ENCODE measurements around the gene TUBA1C.
"Not testable (repeated sequence)": the region's sequence is repeated elsewhere in the genome, so short reads cannot be mapped to it uniquely, and the experiment has no call there.

Gene TUBA1C

DNA sequence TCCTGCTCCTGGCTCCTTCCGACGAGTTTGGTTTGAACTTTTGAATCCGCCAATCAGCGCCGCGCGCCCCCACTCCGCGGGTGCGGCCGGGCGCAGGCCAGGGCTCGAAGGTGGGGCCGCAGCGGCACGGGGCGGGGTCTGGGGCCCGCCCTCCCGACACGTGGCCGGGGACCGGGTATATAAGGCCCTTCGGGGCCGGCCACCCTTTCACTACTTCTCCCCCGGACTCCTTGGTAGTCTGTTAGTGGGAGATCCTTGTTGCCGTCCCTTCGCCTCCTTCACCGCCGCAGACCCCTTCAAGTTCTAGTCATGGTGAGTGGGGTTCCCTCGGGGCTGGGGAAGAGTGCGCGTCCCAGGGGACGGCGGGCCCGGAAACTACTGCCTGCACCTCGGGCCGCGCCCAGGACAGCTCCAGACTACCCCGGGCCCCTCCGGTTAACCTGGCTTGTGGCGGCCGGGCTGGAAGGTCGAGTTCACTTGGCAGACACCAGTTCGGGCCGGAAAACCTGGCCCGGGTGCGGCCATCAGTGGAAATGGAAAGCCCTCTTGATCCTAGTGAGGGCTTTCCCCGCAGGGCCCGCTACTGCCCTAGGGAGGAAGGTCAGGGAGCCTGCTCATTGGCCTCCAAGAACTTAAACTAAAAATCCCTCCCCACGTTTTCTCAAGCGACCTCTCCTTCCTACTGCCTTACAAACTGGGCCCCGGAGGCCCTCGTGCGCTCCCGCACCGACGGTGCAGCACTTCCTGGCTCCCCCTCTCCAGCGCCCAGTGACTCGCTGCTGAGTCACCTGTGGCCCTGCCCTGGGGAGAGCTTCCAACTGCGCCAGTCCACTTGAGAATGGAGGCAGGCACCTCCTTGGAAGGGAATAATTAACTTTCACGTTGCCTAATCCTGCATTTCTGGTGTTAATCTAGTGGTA lies at the start of gene TUBA1C:
Gene TUBA1C, plus strand, starts transcription at position 210 of the 920 bp plus-strand sequence. Its CDS starts 100 bp downstream, at position 310.
- DNase-seq (ENCODE audit: low read depth in 2 of 2): peak; percentile 83 to 85

- DNase-seq (ENCODE audit: low read depth in 2 of 2): no peak
These were observed 45.4 kb upstream of the TUBA1C start for GRCh38 chr12:49219417-49220026.

DNA sequence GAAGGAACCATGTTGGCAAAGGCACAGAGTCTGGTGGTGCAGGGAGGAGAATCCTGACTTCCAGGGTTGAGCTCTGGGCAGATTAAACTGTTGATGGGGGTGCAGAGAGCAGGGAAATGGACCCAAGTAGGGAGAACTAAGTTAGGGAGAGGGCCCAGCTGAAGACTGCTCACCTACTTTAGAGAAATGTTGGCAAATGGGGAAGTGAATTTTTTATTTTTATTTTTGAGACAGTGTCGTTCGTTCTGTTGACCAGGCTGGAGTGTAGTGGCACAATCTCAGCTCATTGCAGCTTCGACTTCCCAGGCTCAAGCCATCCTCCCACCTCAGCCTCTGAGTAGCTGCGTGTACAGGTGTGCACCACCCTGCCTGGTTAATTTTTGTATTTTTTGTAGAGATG lies 43.9 kb upstream of the TUBA1C start:
- no peak for DNase-seq (ENCODE audit: low read depth in 2 of 2)

- no peak for DNase-seq (ENCODE audit: low read depth in 2 of 2)
These were observed 41.8 kb upstream of the TUBA1C start for GRCh38 chr12:49223122-49223521.

- no peak for DNase-seq (ENCODE audit: low read depth in 2 of 2)
These were observed 41.1 kb upstream of the TUBA1C start for GRCh38 chr12:49223590-49224369.

- DNase-seq (ENCODE audit: low read depth in 2 of 2): no peak
These were observed 39.2 kb upstream of the TUBA1C start for GRCh38 chr12:49225576-49226166.

DNA sequence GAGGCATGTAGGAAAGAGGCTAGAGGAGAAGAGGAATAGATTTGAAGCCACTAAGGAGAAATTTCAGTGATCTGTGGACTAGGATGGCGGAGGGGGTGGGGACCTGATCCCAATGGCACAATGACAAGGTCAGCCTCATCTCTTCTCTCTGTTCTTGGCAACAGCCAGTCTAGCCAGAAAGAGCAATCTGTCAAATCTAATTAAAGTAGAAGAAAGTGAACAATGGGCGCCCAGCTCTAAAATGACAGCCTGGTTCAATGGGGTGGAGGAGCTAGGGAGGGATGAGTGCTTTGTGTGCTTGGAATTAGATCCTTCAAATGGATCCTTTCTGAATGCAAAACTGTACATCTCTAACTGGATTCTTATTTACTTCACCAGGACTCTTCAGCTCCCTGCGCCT lies 37.2 kb upstream of the TUBA1C start:
- no peak for DNase-seq (ENCODE audit: low read depth in 2 of 2)

DNA sequence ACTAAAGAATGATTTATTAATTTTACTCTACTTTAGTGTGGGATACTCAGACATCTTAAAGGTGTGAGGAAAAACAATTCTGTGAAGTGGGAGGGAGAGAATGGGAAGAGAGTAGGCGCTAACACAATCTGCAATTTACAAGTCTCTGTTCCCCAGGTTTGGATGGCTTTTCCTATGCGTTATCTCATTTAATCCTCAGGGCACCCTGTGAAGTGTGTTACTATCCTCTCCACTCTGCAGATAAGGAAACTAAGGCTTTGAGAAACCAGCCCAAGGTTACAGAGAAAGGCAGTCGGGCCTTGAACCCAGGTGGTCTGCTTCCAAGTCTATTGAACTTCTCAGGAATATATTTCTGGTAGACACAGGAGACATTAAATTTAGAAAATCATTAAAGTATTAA lies 36.2 kb upstream of the TUBA1C start:
- no peak for DNase-seq (ENCODE audit: low read depth in 2 of 2)

GRCh38 chr12:49230176-49230804 lies 34.6 kb upstream of the TUBA1C start:
- no peak for DNase-seq (ENCODE audit: low read depth in 2 of 2)

GRCh38 chr12:49230805-49231194 lies 34.1 kb upstream of the TUBA1C start:
- DNase-seq (ENCODE audit: low read depth in 2 of 2): no peak

- no peak for DNase-seq (ENCODE audit: low read depth in 2 of 2)
These were observed 32.8 kb upstream of the TUBA1C start for GRCh38 chr12:49231878-49232655.

- DNase-seq (ENCODE audit: low read depth in 2 of 2): no peak
These were observed 31.7 kb upstream of the TUBA1C start for GRCh38 chr12:49232940-49233841.

DNA sequence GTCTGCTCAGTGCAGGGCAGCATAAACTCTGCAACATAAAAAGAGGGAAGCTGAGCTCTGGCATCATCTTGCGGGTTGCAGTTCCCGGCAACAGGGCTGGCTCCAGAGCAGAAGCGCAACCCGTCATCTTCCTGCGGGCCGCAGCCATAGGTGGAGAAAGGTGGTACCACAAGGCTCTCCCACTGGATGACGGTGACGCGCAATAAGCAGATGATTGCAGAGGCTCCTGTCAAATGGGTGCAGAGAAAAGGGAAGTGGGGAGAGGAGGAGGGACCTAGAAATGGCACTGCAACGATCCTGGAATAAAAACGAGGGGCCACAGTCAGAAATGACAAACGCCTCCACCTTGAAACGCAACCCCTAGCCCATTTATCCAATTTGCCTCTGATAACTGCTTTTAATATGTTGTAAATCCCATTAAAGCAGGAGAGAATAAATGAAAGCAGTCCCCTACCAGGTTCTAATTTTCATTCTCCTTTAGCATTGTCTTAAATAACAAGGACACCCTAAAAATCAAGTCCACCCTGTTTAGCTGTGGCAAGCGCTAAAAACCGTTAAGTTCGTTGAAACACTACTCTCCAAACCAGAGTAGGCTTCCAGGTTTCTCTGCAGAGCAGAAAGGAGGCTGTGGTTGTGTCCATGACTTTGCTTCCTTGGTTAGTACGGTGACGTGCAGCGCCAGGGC lies 30.9 kb upstream of the TUBA1C start:
- DNase-seq (ENCODE audit: low read depth in 2 of 2): no peak

GRCh38 chr12:49236423-49236822 lies 28.5 kb upstream of the TUBA1C start:
- no peak for DNase-seq (ENCODE audit: low read depth in 2 of 2)

GRCh38 chr12:49243631-49244030 lies 21.3 kb upstream of the TUBA1C start:
- DNase-seq (ENCODE audit: low read depth in 2 of 2): no peak

DNA sequence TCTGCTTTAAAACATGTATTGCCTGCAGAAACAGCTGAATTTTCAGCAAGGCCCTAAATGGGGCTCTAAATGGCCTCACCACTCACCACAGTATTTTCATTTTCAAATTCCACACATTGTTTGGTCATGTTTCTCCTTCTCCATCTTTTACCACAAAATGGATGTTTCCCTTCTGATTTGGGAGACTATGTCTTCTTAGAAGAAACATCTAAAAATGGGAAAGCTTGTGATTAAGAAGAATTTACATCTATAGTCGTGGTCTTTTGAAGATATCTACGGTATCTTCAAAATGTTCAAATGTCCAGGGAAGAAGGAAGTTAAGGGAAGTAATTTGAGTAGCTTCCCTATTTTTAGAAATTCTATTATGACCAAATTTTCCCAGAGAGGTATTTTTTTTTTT lies 20.7 kb upstream of the TUBA1C start:
- DNase-seq (ENCODE audit: low read depth in 2 of 2): peak; percentile 76 to 78

DNA sequence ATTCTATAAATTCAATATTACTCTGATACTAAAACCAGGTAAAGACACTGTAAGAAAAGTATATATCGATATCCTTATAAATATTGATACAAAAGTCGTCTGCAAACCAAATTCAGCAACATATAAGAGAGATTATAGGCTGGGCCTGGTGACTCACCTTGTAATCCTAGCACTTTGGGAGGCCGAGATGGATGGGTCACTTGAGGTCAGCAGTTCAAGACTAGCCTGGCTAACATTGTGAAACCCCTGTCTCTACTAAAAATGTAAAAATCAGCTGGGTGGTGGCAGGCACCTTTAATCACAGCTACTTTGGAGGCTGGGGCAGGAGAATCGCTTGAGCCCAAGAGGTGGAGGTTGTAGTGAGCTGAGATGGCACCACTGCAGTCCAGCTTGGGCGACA lies 13.5 kb upstream of the TUBA1C start:
- DNase-seq (ENCODE audit: low read depth in 2 of 2): no peak

DNA sequence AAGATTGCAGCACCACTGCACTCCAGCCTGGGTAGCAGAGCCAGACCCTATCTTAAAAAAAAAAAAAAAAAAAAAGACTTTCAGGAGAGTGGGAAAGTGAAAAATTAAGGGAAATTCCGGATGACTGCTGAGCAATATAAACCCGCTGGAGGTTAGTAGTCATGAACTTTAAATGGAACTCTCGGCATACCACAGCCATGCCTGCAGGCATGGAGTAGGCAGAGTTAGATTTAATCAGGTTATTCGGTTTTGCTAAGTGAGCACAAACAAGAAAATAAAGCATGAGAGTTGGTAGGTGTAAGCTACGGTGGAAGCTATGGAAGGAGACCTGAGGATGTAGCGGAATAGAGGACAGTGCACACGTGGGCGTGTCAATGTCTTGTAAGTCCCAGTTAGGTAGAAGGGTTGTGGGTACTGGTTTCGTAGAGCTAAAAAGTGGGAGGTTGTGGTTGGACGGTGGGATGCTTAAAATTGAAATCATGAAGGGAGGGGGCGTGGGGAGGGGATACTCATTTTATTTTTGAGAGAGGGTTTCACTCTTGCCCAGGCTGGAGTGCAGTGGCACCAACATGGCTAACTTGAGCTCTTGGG lies 11.8 kb upstream of the TUBA1C start:
- no peak for DNase-seq (ENCODE audit: low read depth in 2 of 2)

DNA sequence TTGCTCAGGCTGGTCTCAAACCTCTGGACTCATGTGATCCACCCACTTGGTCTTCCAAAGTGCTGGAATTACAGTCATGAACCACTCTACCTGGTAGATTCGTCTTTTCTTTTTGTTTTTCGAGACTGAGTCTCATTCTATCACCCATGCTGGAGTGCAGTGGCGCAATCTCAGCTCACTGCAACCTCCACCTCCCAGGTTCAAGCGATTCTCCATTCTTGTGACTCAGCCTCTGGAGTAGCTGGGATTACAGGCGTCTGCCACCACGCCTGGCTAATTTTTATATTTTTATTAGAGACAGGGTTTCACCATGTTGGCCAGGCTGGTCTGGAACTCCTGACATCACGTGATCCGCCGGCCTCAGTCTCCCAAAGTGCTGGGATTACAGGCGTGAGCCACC lies 9.4 kb upstream of the TUBA1C start:
- not testable (repeated sequence) for DNase-seq (ENCODE audit: low read depth in 2 of 2)

Measured in fibroblast of skin of left biceps (primary cell).